Astrocyte (in vitro differentiated cells and primary cell): ENCODE data around the gene LAMB1.

Experiments used
- CTCF ChIP-seq: IDR thresholded peaks from 2 replicates; pipeline ENCODE4 v1.5.1; 2011; ENCODE audit warnings: low read depth, mild to moderate bottlenecking, inconsistent platforms, low read length, moderate library complexity; ENCODE audit not compliant: insufficient read depth
- EZH2 ChIP-seq: IDR thresholded peaks from 2 replicates; pipeline ENCODE4 v1.6.1; 2012; ENCODE audit warnings: mild to moderate bottlenecking, low read length, inconsistent platforms; ENCODE audit not compliant: insufficient read depth

GRCh38 chr7:107951896-107952295 is 51.1 kb downstream of the LAMB1 start:
- TF ChIP-seq CTCF (no peak), EZH2 (no peak)
